Activated T-helper 17 cell treated with anti-CD3 and anti-CD28 coated beads, Interleukin-2, amount 50 U/mL, for 72 hours (primary cell): ENCODE data around the gene CTDSPL. TPM values are rescaled to one million over a fixed set of nuclear protein-coding genes. Genes with fewer than 3 reads are reported as not detected.

Experiments used
- ATAC-seq: fragments of 150-1000 bp; cut with Tn5 transposase; replicated peaks from 2 replicates; pipeline ENCODE4 v1.10.0; 2021; ENCODE audit warnings: mild to moderate bottlenecking, moderate library complexity
- H3K27ac Mint-ChIP-seq: one replicate; pipeline ENCODE4 v1.8.0; 2022; ENCODE audit warnings: mixed read lengths
- H3K27me3 Mint-ChIP-seq: one replicate; pipeline ENCODE4 v1.8.0; 2022; ENCODE audit warnings: mixed read lengths
- H3K36me3 Mint-ChIP-seq: one replicate; pipeline ENCODE4 v1.8.0; 2022; ENCODE audit warnings: low read depth, mild to moderate bottlenecking, mixed read lengths
- H3K4me1 Mint-ChIP-seq: one replicate; pipeline ENCODE4 v1.8.0; 2022; ENCODE audit warnings: mixed read lengths
- H3K4me3 Mint-ChIP-seq: one replicate; pipeline ENCODE4 v1.8.0; 2022; ENCODE audit warnings: mild to moderate bottlenecking, mixed read lengths
- H3K9me3 Mint-ChIP-seq: one replicate; pipeline ENCODE4 v1.8.0; 2022; ENCODE audit warnings: mixed read lengths
- total RNA-seq, 2 donors: library from RNA; stranded (reverse); gene quantifications; one replicate each; pipeline ENCODE4 v1.2.3, GENCODE V29; 2022

Gene CTDSPL
- total RNA-seq, 2 donors from 2014 or later = 1.5 to 2.3 TPM

DNA sequence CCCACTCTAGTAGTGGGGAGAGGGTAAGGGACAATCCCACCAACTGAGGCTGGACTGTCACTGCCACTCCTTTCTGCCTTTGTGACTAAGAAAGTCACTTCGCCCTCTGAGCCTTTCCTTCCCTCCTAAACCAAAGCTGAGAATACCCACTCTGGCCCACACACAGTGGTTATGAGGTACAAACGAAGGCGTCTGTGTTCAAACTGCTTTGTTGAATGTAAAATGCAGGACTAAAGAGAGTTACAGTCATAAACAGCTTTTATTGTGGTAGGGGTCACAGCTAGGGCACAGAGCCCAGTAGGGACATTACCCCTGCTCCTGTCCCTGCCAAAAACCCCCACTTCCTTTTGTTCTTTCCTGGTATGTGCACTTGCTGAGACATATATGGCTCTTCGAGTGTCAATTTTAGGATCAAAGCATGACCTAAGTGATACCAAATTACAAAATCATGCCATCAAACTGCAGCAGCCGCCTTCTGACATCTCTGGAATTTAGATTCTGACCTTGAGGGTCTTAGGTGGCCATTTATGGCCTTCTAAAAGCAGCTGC is 45.1 kb downstream of the CTDSPL start:
- Mint-ChIP-seq H3K27me3 (no peaks in the 10 kb centered on the region), H3K9me3 (no peaks in the 10 kb centered on the region), H3K27ac (no peak overlapping the region), H3K4me1 (peaks cover 22% of the 10 kb centered on the region), H3K4me3 (peak overlapping the region; percentile 6), H3K36me3 (no peaks in the 10 kb centered on the region)
- ATAC-seq = peak; percentile 70

DNA sequence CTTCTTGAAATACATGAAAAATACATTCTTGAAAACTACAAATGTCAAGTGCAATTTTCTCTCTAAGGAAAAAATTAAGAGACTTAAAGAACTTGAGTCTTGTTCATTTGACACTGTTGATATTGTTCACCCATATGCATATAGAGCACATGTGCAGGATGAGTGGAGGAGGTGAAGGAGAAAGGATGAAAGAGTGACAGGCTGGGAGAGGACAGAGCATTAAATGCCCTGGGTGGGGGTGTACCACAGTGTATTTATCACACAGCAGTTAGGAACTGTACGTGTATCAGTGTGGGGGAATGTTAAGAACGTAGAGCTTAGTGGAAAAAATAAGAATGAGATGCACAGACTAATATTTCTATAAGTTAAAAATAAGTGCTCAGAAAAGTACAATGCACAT is 45.7 kb downstream of the CTDSPL start:
- Mint-ChIP-seq H3K4me1 (peaks cover 22% of the 10 kb centered on the region), H3K36me3 (no peaks in the 10 kb centered on the region), H3K27ac (no peak overlapping the region), H3K9me3 (no peaks in the 10 kb centered on the region), H3K27me3 (no peaks in the 10 kb centered on the region), H3K4me3 (peak overlapping the region; percentile 6)
- no peak for ATAC-seq

DNA sequence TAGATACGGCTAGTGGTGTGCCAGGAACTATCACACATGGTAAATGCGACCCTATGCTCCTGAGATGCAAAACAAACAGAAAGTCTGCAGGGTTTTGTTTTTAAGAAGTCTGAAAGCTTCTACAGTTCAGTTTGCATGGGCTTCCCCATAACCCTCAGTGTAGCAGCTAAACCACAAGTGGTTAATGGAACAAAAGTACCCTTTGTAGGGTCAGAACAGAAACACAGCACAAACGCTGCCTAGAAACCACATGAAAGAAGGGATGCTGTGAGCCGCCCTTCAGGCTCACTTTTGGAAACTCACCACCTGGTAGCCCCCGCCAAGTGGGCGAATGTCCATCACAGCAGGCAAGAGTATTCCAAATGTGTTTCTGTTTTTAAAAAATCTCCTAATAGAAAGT is 46.2 kb downstream of the CTDSPL start:
- no peak overlapping the region for H3K27ac Mint-ChIP-seq
- peak; percentile 71 for ATAC-seq
- no peaks in the 10 kb centered on the region for H3K9me3 Mint-ChIP-seq
- no peaks in the 10 kb centered on the region for H3K27me3 Mint-ChIP-seq
- H3K4me3 Mint-ChIP-seq = peak overlapping the region; percentile 6
- H3K4me1 Mint-ChIP-seq = peaks cover 16% of the 10 kb centered on the region
- H3K36me3 Mint-ChIP-seq = no peaks in the 10 kb centered on the region

DNA sequence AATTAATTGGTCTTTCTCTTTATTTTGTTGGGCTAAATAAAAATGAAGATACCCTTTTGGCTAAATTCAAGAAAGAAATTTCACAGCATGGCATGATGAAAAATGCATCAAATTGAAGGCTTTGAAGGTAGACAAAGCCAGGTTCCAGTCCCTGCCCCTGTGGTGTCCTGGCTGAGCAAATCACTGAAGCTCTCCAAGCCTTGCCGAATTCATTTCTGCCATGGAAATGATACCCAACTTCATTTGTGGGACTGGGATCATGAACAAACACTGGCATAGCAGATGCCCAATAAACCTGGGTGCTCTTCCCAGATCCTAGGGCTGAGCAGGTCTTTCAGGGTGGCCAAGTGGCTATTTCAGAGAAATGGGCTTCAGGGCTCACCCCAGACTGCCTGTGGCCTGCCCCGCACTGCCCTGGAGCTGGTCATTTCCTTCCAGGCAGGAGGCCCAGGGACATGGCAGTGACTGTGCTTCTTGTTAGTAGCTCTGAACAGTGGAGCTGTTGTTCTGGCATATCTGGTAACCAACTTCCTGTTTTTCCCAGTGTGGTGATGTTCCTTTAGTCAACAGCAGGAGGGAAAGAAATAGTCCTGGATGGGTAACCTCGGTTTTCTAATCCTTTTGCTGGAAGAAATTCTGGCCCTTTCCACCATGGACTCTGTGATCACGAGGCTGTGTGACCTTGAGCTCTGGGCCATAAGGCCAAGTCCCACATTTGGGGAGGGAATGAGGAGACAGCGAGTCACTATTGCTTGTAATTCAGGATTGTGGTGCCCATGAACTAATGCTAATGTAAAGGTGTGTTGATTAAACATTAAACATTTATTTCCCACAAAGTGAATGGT is 47.6 kb downstream of the CTDSPL start:
- no peaks in the 10 kb centered on the region for H3K27me3 Mint-ChIP-seq

DNA sequence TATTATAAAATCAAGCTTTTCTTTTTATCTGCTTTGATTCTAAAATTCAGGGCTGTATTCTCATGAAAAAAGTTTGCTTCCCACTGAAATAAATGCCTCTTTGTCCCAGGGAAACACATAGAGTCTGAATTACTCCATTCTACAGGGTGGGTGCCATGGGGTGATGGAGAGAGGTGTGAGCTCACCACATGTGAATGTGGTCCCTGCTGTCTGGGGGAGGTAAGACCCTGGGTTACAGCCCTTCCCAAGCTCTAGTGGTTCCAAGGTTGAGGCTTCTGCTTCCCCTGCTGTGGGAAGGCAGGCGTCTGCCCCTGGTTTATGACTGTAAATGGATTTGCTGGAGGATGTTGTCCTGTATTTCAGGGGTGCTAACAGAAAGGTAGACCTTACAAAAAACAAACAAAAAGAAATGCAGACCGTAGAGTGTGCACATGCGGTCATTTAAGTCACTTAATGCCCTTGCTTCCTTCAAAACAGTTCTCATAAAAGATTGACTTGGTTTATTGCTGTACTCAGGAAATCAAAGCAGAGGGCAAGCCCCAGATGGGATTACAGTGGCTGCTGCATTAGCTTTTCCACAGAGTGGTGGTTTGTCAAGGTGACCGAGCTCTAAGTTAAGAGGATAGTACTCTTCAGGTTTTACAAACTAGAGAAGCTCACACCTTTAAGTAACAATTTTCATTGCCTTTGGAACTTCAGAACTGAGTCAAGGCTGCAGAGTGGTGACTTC is 49.2 kb downstream of the CTDSPL start:
- Mint-ChIP-seq H3K27ac (no peak overlapping the region), H3K36me3 (no peaks in the 10 kb centered on the region), H3K4me3 (no peak overlapping the region), H3K27me3 (peaks cover 4% of the 10 kb centered on the region), H3K9me3 (peaks cover 5% of the 10 kb centered on the region), H3K4me1 (peaks cover 14% of the 10 kb centered on the region)
- no peak for ATAC-seq

More for the DNA sequence above, 47.6 kb downstream of the CTDSPL start:
- H3K4me3 Mint-ChIP-seq = no peak overlapping the region
- no peak for ATAC-seq
- H3K9me3 Mint-ChIP-seq = no peaks in the 10 kb centered on the region
- H3K4me1 Mint-ChIP-seq = peaks cover 14% of the 10 kb centered on the region
- H3K36me3 Mint-ChIP-seq = no peaks in the 10 kb centered on the region
- H3K27ac Mint-ChIP-seq = no peak overlapping the region

DNA sequence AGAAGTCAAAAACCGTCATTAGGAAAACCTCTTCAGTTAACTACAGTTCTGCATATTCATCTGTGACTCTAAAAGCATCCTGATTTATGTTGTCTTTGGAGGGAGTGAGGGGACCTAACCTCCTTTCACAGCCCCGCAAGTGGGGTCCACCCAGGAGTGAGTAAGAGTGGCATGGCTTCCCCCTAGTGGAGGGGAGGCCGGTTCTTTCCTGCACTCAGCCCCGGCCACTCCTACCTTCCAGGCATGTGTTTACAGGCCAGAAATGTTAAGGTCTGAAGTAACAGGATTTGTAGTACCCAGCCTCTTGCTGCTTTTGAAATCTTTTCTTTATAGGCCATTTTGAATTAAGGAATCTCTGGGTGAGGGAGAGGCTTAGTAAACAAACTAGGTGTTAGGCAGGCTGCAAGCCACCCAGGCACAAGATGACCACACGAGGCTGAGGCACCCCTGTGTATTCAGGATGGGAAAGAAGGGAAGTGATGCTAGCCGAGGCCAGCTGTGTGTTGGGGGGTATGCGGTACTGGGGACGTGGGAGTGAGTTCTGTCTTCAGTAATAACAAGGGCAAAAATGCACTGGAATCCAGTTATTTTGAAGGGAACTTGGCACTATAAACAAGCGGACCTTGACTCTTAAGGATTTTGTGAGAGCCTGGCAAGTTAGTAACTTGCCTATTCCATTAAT is 50.5 kb downstream of the CTDSPL start:
- Mint-ChIP-seq H3K27ac (no peak overlapping the region), H3K4me1 (peaks cover 9% of the 10 kb centered on the region), H3K27me3 (peaks cover 4% of the 10 kb centered on the region), H3K9me3 (peaks cover 5% of the 10 kb centered on the region), H3K4me3 (no peak overlapping the region), H3K36me3 (no peaks in the 10 kb centered on the region)
- no peak for ATAC-seq

DNA sequence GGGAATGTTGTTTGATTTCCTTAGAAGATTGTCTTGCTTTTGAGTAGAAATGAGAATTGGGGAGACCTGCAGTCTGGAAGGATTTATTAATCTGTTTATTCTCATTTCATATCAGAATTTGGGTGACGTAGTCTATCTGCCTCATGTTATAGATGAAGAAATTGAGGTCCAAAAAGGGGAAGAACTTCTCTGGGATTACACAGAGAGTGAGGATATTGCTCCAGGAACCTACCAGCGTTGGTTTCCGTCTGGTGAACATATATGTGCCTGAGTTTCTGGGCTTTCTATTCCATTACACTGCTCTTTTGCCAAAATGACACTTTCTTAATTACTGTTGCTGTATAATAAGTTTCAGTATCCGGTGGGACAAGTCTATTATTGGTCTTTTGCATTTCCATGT is 51.8 kb downstream of the CTDSPL start:
- no peak overlapping the region for H3K4me3 Mint-ChIP-seq
- H3K4me1 Mint-ChIP-seq = no peaks in the 10 kb centered on the region
- H3K27ac Mint-ChIP-seq = no peak overlapping the region
- no peaks in the 10 kb centered on the region for H3K36me3 Mint-ChIP-seq
- H3K9me3 Mint-ChIP-seq = peaks cover 5% of the 10 kb centered on the region
- peaks cover 4% of the 10 kb centered on the region for H3K27me3 Mint-ChIP-seq
- no peak for ATAC-seq

DNA sequence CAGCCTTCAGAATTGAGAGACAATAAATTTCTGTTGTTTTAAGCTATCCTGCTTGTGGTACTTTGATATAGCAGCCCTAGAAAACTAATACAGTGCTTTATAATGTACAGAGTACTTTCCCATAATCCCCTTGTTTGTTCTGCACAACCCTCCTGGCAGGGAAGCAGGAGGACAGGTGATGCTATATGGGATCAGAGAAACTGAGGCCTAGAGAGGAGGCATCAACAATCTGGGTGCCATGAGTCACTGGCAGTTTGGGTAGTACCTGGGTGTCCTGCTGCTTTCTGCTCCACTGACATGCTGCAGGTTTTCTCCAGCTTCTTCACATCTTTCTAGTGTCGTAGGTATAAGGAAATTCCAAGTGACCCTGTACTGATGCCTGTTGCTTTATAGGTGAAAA is 55.0 kb downstream of the CTDSPL start:
- H3K4me3 Mint-ChIP-seq = no peak overlapping the region
- H3K27ac Mint-ChIP-seq = no peak overlapping the region
- H3K4me1 Mint-ChIP-seq = no peaks in the 10 kb centered on the region
- no peak for ATAC-seq
- peaks cover 5% of the 10 kb centered on the region for H3K9me3 Mint-ChIP-seq
- H3K27me3 Mint-ChIP-seq = peaks cover 4% of the 10 kb centered on the region
- no peaks in the 10 kb centered on the region for H3K36me3 Mint-ChIP-seq

DNA sequence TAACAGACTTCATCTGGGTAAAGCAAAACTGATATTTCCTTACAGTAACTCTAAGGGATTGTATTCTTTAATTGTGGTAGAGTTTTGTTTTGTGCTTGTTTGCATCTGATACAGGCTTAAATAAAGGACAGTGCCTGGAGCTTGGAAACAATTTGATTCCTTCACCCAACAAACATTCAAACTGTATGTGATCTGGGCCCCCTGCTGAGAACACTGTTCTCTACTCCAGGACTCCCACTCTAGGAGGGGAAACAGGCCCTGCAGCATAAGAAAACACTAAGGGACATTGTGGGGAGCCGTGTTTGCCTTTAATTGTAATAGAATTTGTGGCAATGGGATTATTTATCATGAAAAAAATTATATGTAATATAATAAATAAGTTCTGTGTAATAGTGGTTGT is 56.9 kb downstream of the CTDSPL start:
- H3K4me1 Mint-ChIP-seq = no peaks in the 10 kb centered on the region
- H3K27ac Mint-ChIP-seq = no peak overlapping the region
- no peak overlapping the region for H3K4me3 Mint-ChIP-seq
- H3K27me3 Mint-ChIP-seq = peaks cover 4% of the 10 kb centered on the region
- H3K36me3 Mint-ChIP-seq = no peaks in the 10 kb centered on the region
- ATAC-seq = no peak
- peaks cover 5% of the 10 kb centered on the region for H3K9me3 Mint-ChIP-seq

DNA sequence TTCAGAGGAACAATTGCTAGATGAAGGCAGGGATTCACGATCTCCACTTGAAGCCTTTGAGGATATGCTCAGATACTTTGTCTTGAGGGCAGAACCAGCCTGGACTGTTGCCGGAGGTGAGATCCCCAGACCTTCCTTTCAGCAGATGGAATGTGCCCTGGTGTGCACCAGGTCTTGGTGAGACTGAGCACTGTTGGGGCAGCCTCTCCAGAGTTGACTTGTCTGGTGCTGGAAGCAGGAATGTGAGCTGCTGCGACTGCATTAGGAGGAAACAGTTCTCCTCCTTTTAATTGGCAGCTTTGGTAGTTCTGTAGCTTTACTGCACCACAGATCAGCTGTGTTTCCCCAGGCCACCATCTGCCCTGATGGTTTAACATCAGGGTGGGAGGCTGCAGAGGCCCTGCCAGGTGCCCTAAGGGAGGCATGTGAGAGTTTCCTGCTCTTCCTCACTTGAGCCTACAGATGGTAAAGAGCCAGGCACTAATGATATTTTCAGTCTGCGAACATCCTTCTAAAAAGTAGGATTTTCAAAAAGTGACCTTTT is 58.5 kb downstream of the CTDSPL start:
- Mint-ChIP-seq H3K36me3 (no peaks in the 10 kb centered on the region), H3K27ac (no peak overlapping the region), H3K9me3 (peaks cover 3% of the 10 kb centered on the region), H3K4me1 (no peaks in the 10 kb centered on the region), H3K27me3 (peaks cover 4% of the 10 kb centered on the region), H3K4me3 (no peak overlapping the region)
- no peak for ATAC-seq

DNA sequence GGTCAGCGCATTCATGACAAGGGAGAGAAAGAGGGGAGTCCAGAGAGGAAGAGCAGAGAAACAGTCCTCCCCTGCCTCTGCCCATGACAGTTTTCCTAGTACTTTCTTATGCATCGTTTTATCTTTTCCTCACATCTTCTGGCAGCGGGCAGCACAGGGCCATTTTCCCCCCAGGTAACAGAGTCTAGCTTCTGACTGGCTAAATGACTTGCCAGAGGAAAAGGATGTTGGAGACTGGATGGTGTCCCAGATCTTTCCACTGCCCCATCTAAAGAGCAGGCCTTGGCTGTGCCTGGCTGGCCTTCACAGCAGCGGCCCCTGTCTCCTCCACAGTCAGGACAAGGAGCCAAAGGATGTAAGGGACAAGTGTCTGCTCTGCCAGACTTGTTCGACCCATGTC is 59.3 kb downstream of the CTDSPL start:
- H3K27me3 Mint-ChIP-seq = no peaks in the 10 kb centered on the region
- ATAC-seq = no peak
- H3K4me1 Mint-ChIP-seq = no peaks in the 10 kb centered on the region

DNA sequence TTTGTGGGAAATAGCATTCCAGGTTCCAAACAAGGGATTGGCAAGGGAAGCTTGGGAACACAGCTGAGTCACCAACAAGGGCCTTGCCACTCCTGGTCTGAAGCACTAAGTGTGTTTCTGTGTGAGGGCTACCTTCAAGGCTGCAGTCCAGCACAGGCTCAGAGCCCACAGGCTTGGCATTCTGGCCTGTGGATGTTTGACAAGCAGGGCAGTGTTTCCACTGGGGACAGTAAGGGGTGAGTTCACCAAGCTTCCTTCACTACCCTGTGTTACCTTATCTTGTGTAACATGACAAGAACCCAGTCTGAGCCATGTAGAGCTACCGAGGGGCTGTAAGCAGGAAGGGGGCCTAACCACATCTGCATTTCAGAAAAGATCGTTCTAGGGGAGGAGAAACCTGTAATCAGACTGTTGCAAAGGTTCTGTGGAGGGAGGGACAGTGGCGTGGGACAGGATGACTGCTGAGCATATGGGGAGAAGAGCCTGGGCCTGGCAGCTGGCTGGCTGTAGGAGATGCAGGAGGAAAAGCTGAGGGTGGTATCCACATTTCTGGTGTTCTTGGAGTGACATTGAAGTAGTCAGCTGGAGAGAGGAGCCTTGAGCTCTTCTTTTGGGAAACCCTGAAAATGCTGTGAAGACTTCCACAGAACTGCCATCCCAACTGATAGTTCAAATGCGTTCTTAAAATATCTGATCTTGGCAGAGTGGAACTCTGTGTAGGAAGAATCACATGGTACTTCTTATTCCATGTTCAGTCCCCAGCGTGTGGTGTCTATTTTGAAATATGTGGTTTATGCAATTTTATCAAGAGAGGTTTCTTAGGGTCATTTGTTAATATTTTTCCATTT is 61.3 kb downstream of the CTDSPL start:
- no peak for ATAC-seq
- H3K4me3 Mint-ChIP-seq = no peak overlapping the region

More for the DNA sequence above, 59.3 kb downstream of the CTDSPL start:
- Mint-ChIP-seq H3K36me3 (no peaks in the 10 kb centered on the region), H3K27ac (no peak overlapping the region), H3K9me3 (no peaks in the 10 kb centered on the region), H3K4me3 (no peak overlapping the region)

DNA sequence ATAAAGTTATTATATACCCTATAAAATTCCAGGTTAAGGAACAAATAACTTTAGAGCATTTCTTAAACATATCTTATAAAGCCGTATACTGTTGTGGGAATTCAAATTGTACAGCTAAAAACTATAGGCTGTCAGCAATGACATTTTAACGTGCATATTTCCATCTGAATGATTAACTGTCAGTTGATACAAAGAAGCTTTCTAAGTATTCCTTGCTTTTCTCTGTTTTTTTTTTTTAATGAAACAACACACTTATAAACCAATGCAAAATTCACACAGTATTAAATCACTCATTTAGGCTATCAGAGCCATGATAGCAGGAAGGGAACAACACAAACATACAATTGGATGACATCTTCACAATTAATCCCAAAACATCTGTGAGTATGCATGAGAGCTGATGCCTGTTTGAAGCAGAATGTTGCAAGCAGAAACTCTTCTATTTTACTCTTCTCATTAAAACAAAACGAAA is 61.9 kb downstream of the CTDSPL start:
- no peak overlapping the region for H3K4me3 Mint-ChIP-seq
- H3K36me3 Mint-ChIP-seq = no peaks in the 10 kb centered on the region
- no peak overlapping the region for H3K27ac Mint-ChIP-seq
- H3K9me3 Mint-ChIP-seq = no peaks in the 10 kb centered on the region
- no peaks in the 10 kb centered on the region for H3K4me1 Mint-ChIP-seq
- ATAC-seq = no peak
- H3K27me3 Mint-ChIP-seq = no peaks in the 10 kb centered on the region

More for the DNA sequence above, 61.3 kb downstream of the CTDSPL start:
- H3K4me1 Mint-ChIP-seq = no peaks in the 10 kb centered on the region
- H3K36me3 Mint-ChIP-seq = no peaks in the 10 kb centered on the region
- H3K27ac Mint-ChIP-seq = no peak overlapping the region
- no peaks in the 10 kb centered on the region for H3K9me3 Mint-ChIP-seq
- no peaks in the 10 kb centered on the region for H3K27me3 Mint-ChIP-seq
